IPS-18c (cell line): ENCODE results near the gene ESYT2.
"Not testable (repeated sequence)": the region's sequence is repeated elsewhere in the genome, so short reads cannot be mapped to it uniquely, and the experiment has no call there.

ENCODE experiments used
- H3K4me3 ChIP-seq: 2 replicates; pipeline ENCODE4 v1.7.0; 2013; ENCODE audit warnings: low read depth, mild to moderate bottlenecking, low read length, moderate library complexity; ENCODE audit not compliant: insufficient read depth
- H3K9me3 ChIP-seq: one replicate; pipeline ENCODE4 v1.6.1; 2013; ENCODE audit warnings: mild to moderate bottlenecking, low read length, moderate library complexity; ENCODE audit not compliant: control insufficient read depth, insufficient read depth

ESYT2 gene

GRCh38 chr7:158829342-158830210 lies at the start of gene ESYT2:
TSS of gene ESYT2 (minus strand) at chr7:158829509. CDS start at chr7:158829418, 91 bp downstream.
- no peaks in the 10 kb centered on the region for H3K9me3 ChIP-seq
- H3K4me3 ChIP-seq = peak within 1 kb of the TSS; percentile 89

GRCh38 chr7:158878151-158879079 lies 49.1 kb upstream of the ESYT2 start:
- not testable (repeated sequence) for H3K4me3 ChIP-seq, H3K9me3 ChIP-seq

GRCh38 chr7:158876984-158877383 lies 47.7 kb upstream of the ESYT2 start:
- Histone ChIP-seq H3K9me3 (no peaks in the 10 kb centered on the region), H3K4me3 (no peak overlapping the region)

- no peak overlapping the region for H3K4me3 ChIP-seq
- H3K9me3 ChIP-seq = no peaks in the 10 kb centered on the region
These were observed 40.6 kb upstream of the ESYT2 start for GRCh38 chr7:158869876-158870275.

- Histone ChIP-seq H3K9me3 (no peaks in the 10 kb centered on the region), H3K4me3 (no peak overlapping the region)
These were observed 39.6 kb upstream of the ESYT2 start for GRCh38 chr7:158868764-158869410.

GRCh38 chr7:158867214-158867984 lies 38.1 kb upstream of the ESYT2 start:
- Histone ChIP-seq H3K4me3 (no peak overlapping the region), H3K9me3 (no peaks in the 10 kb centered on the region)

GRCh38 chr7:158865977-158866376 lies 36.7 kb upstream of the ESYT2 start:
- H3K4me3 ChIP-seq = no peak overlapping the region
- no peaks in the 10 kb centered on the region for H3K9me3 ChIP-seq

GRCh38 chr7:158865462-158865922 lies 36.2 kb upstream of the ESYT2 start:
- Histone ChIP-seq H3K4me3 (no peak overlapping the region), H3K9me3 (no peaks in the 10 kb centered on the region)

- H3K4me3 ChIP-seq = no peak overlapping the region
- no peaks in the 10 kb centered on the region for H3K9me3 ChIP-seq
These were observed 35.5 kb upstream of the ESYT2 start for GRCh38 chr7:158864833-158865232.

- Histone ChIP-seq H3K9me3 (no peaks in the 10 kb centered on the region), H3K4me3 (peak overlapping the region; percentile 25; the same call in 1 of the 2 replicates)
These were observed 35.2 kb upstream of the ESYT2 start for GRCh38 chr7:158864507-158864820.

- Histone ChIP-seq H3K9me3 (no peaks in the 10 kb centered on the region), H3K4me3 (peak overlapping the region; percentile 25; the same call in 1 of the 2 replicates)
These were observed 34.5 kb upstream of the ESYT2 start for GRCh38 chr7:158863611-158864506.

- not testable (repeated sequence) for H3K4me3 ChIP-seq, H3K9me3 ChIP-seq
These were observed 33.8 kb upstream of the ESYT2 start for GRCh38 chr7:158862985-158863610.

- H3K9me3 ChIP-seq = no peaks in the 10 kb centered on the region
- no peak overlapping the region for H3K4me3 ChIP-seq
These were observed 32.8 kb upstream of the ESYT2 start for GRCh38 chr7:158861936-158862704.

- Histone ChIP-seq H3K4me3 (peak overlapping the region; percentile 2; the same call in 1 of the 2 replicates), H3K9me3 (no peaks in the 10 kb centered on the region)
These were observed 31.9 kb upstream of the ESYT2 start for GRCh38 chr7:158861004-158861787.
